Heart left ventricle (tissue), 13 donors: ENCODE measurements around the gene SMOC1.

Experiments
- POLR2A ChIP-seq, 2 donors: fragments of 450-650 bp; IDR thresholded peaks; one replicate each; pipeline ENCODE4 v1.6.1; 2017; ENCODE audit warnings: antibody characterized with exemption in 2 of 2, mild to moderate bottlenecking in 2 of 2, moderate library complexity in 2 of 2
- TF ChIP-seq, protein P1 (sequence below), 12 donors: fragments of 200-600 bp; sonication (generic) in 4 of 12; IDR thresholded peaks; one replicate each; pipeline versions ENCODE4 v1.5.0 to v1.8.0; 2018 to 2022; ENCODE audit warnings: antibody characterized with exemption in 12 of 12, mild to moderate bottlenecking in 5 of 12
- donor health status: ischemic (EF 13 %, LVEDD 7.1; RV severe dilation, severe dysfunction).
- donor health status: DM: no; HTN: yes; CAD: no.
- donor health status: DM: no; HTN: no; CAD: no.
- donor health status: ischemic (EF 25% LVEDD 6.9; RV normal size, moderate dysfunction).
- donor health status: ischemic (EF 25% LVEDD 5.7; RV mildly dilated, moderate dysfunction).
- donor health status: ischemic (EF 35%, LVEDD 5.7; RV mildly dilated, moderate dysfunction).
- donor health status: nonischemic (EF 11% LVEDD 7.7; RV severe dilation, severe dysfunction).
- donor health status: DM: yes; HTN: yes; CAD: no.
- donor health status: PGD.
- donor health status: ischemic (EF 29% LVEDD 5.4; RV normal size, mild dysfunction).
- donor health status: nonischemic (EF 23%, LVEDD 6.1; RV moderate dilation, normal function).

- TF ChIP-seq POLR2A (IDR thresholded peaks at IDR 0.05) = no peak
- TF ChIP-seq, protein P1, sequence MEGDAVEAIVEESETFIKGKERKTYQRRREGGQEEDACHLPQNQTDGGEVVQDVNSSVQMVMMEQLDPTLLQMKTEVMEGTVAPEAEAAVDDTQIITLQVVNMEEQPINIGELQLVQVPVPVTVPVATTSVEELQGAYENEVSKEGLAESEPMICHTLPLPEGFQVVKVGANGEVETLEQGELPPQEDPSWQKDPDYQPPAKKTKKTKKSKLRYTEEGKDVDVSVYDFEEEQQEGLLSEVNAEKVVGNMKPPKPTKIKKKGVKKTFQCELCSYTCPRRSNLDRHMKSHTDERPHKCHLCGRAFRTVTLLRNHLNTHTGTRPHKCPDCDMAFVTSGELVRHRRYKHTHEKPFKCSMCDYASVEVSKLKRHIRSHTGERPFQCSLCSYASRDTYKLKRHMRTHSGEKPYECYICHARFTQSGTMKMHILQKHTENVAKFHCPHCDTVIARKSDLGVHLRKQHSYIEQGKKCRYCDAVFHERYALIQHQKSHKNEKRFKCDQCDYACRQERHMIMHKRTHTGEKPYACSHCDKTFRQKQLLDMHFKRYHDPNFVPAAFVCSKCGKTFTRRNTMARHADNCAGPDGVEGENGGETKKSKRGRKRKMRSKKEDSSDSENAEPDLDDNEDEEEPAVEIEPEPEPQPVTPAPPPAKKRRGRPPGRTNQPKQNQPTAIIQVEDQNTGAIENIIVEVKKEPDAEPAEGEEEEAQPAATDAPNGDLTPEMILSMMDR (IDR thresholded peaks at IDR 0.05) = no peak
Observed at GRCh38 chr14:70011098-70011497, 131.9 kb downstream of the SMOC1 start.
